Measurements from ENCODE around the gene CHCHD1.

CHCHD1 gene

GRCh38 chr10:73758704-73759511 is 22.9 kb upstream of the CHCHD1 start:
- peak overlapping the region; percentile 36 for H3K27ac Mint-ChIP-seq
- H3K36me3 Mint-ChIP-seq, result peaks cover 60% of the 10 kb centered on the region
- H3K27me3 Mint-ChIP-seq, result no peaks in the 10 kb centered on the region
- ATAC-seq, result no peak
- no peak overlapping the region for H3K4me3 Mint-ChIP-seq
- no peaks in the 10 kb centered on the region for H3K9me3 Mint-ChIP-seq
- H3K4me1 Mint-ChIP-seq, result peaks cover 48% of the 10 kb centered on the region

- Mint-ChIP-seq H3K4me1 (peaks cover 50% of the 10 kb centered on the region), H3K27me3 (no peaks in the 10 kb centered on the region), H3K4me3 (peak overlapping the region; percentile 37), H3K36me3 (peaks cover 61% of the 10 kb centered on the region), H3K9me3 (no peaks in the 10 kb centered on the region), H3K27ac (peak overlapping the region; percentile 36)
- peak; percentile 78 for ATAC-seq
Measured at GRCh38 chr10:73759512-73760115, 22.2 kb upstream of the CHCHD1 start.

GRCh38 chr10:73761781-73762180 is 20.1 kb upstream of the CHCHD1 start:
- ATAC-seq, result no peak
- peaks cover 75% of the 10 kb centered on the region for H3K36me3 Mint-ChIP-seq
- peak overlapping the region; percentile 77 for H3K27ac Mint-ChIP-seq
- H3K4me3 Mint-ChIP-seq, result no peak overlapping the region
- peaks cover 50% of the 10 kb centered on the region for H3K4me1 Mint-ChIP-seq
- no peaks in the 10 kb centered on the region for H3K9me3 Mint-ChIP-seq
- no peaks in the 10 kb centered on the region for H3K27me3 Mint-ChIP-seq

- H3K27ac Mint-ChIP-seq, result peak overlapping the region; percentile 77
- H3K4me1 Mint-ChIP-seq, result peaks cover 51% of the 10 kb centered on the region
- H3K9me3 Mint-ChIP-seq, result no peaks in the 10 kb centered on the region
- no peaks in the 10 kb centered on the region for H3K27me3 Mint-ChIP-seq
- H3K36me3 Mint-ChIP-seq, result peaks cover 81% of the 10 kb centered on the region
- no peak for ATAC-seq
- H3K4me3 Mint-ChIP-seq, result no peak overlapping the region
Measured at GRCh38 chr10:73762915-73763314, 18.9 kb upstream of the CHCHD1 start.

- peak overlapping the region; percentile 77 for H3K27ac Mint-ChIP-seq
- peaks cover 51% of the 10 kb centered on the region for H3K4me1 Mint-ChIP-seq
- H3K4me3 Mint-ChIP-seq, result no peak overlapping the region
- ATAC-seq, result peak; percentile 64
- H3K27me3 Mint-ChIP-seq, result no peaks in the 10 kb centered on the region
- H3K36me3 Mint-ChIP-seq, result peaks cover 85% of the 10 kb centered on the region
- no peaks in the 10 kb centered on the region for H3K9me3 Mint-ChIP-seq
Measured at GRCh38 chr10:73763343-73763742, 18.5 kb upstream of the CHCHD1 start.

GRCh38 chr10:73765066-73765465 is 16.8 kb upstream of the CHCHD1 start:
- Mint-ChIP-seq H3K4me3 (no peak overlapping the region), H3K27me3 (no peaks in the 10 kb centered on the region), H3K36me3 (peaks cover 87% of the 10 kb centered on the region), H3K9me3 (no peaks in the 10 kb centered on the region), H3K27ac (peak overlapping the region; percentile 36), H3K4me1 (peaks cover 43% of the 10 kb centered on the region)
- no peak for ATAC-seq

- no peak for ATAC-seq
- no peaks in the 10 kb centered on the region for H3K27me3 Mint-ChIP-seq
- no peaks in the 10 kb centered on the region for H3K9me3 Mint-ChIP-seq
- peaks cover 34% of the 10 kb centered on the region for H3K4me1 Mint-ChIP-seq
- H3K36me3 Mint-ChIP-seq, result peaks cover 68% of the 10 kb centered on the region
- H3K4me3 Mint-ChIP-seq, result no peak overlapping the region
- peak overlapping the region; percentile 38 for H3K27ac Mint-ChIP-seq
Measured at GRCh38 chr10:73768881-73769280, 13.0 kb upstream of the CHCHD1 start.

- Mint-ChIP-seq H3K4me1 (peaks cover 38% of the 10 kb centered on the region), H3K27me3 (no peaks in the 10 kb centered on the region)
- ATAC-seq, result no peak
Measured at GRCh38 chr10:73769396-73769795, 12.5 kb upstream of the CHCHD1 start.

GRCh38 chr10:73771722-73772280 is 10.0 kb upstream of the CHCHD1 start:
- H3K27ac Mint-ChIP-seq, result peak overlapping the region; percentile 75
- H3K4me1 Mint-ChIP-seq, result peaks cover 50% of the 10 kb centered on the region
- H3K36me3 Mint-ChIP-seq, result peaks cover 57% of the 10 kb centered on the region
- peak overlapping the region; percentile 80 for H3K4me3 Mint-ChIP-seq
- H3K27me3 Mint-ChIP-seq, result no peaks in the 10 kb centered on the region
- no peaks in the 10 kb centered on the region for H3K9me3 Mint-ChIP-seq
- ATAC-seq, result peak; percentile 78

More at GRCh38 chr10:73769396-73769795, 12.5 kb upstream of the CHCHD1 start:
- Mint-ChIP-seq H3K27ac (peak overlapping the region; percentile 38), H3K36me3 (peaks cover 71% of the 10 kb centered on the region), H3K9me3 (no peaks in the 10 kb centered on the region), H3K4me3 (no peak overlapping the region)

- Mint-ChIP-seq H3K4me3 (peak overlapping the region; percentile 80), H3K9me3 (no peaks in the 10 kb centered on the region), H3K27ac (peak overlapping the region; percentile 75), H3K4me1 (peaks cover 50% of the 10 kb centered on the region), H3K36me3 (peaks cover 56% of the 10 kb centered on the region), H3K27me3 (no peaks in the 10 kb centered on the region)
- ATAC-seq, result peak; percentile 87
Measured at GRCh38 chr10:73772281-73773151, 9.3 kb upstream of the CHCHD1 start.

GRCh38 chr10:73773152-73773879 is 8.5 kb upstream of the CHCHD1 start:
- peak overlapping the region; percentile 80 for H3K4me3 Mint-ChIP-seq
- H3K27me3 Mint-ChIP-seq, result no peaks in the 10 kb centered on the region
- peaks cover 48% of the 10 kb centered on the region for H3K36me3 Mint-ChIP-seq
- peak overlapping the region; percentile 75 for H3K27ac Mint-ChIP-seq
- peaks cover 43% of the 10 kb centered on the region for H3K4me1 Mint-ChIP-seq
- ATAC-seq, result no peak
- no peaks in the 10 kb centered on the region for H3K9me3 Mint-ChIP-seq

- Mint-ChIP-seq H3K9me3 (no peaks in the 10 kb centered on the region), H3K27me3 (no peaks in the 10 kb centered on the region), H3K36me3 (peaks cover 37% of the 10 kb centered on the region), H3K4me3 (peak overlapping the region; percentile 80), H3K27ac (peak overlapping the region; percentile 75), H3K4me1 (peaks cover 34% of the 10 kb centered on the region)
- ATAC-seq, result no peak
Measured at GRCh38 chr10:73774637-73775036, 7.2 kb upstream of the CHCHD1 start.

- Mint-ChIP-seq H3K27me3 (no peaks in the 10 kb centered on the region), H3K4me3 (no peak overlapping the region), H3K9me3 (no peaks in the 10 kb centered on the region), H3K27ac (no peak overlapping the region), H3K4me1 (peaks cover 52% of the 10 kb centered on the region), H3K36me3 (peaks cover 26% of the 10 kb centered on the region)
- no peak for ATAC-seq
Measured at GRCh38 chr10:73779018-73779417, 2.8 kb upstream of the CHCHD1 start.

- H3K27me3 Mint-ChIP-seq, result no peaks in the 10 kb centered on the region
- H3K36me3 Mint-ChIP-seq, result peaks cover 19% of the 10 kb centered on the region
- no peaks in the 10 kb centered on the region for H3K9me3 Mint-ChIP-seq
- H3K27ac Mint-ChIP-seq, result peak overlapping the region; percentile 92
- H3K4me3 Mint-ChIP-seq, result peak overlapping the region; percentile 32
- ATAC-seq, result no peak
- peaks cover 45% of the 10 kb centered on the region for H3K4me1 Mint-ChIP-seq
Measured at GRCh38 chr10:73779539-73780197, 2.2 kb upstream of the CHCHD1 start.

Measured in stimulated activated memory B cell treated with anti-CD40 and anti-IgM and Interleukin-4, amounts not matched to agents 10 μg/mL and 1 μg/mL and 100 μg/mL, for 72 hours (primary cell).